CD4-positive, alpha-beta T cell treated with Interleukin-10 for 1 hour (primary cell): ENCODE data around the gene IL18R1.
A peak's percentile ranks its signal among the peaks of the same experiment; 100 is the strongest.

Experiments used
- DNase-seq: peaks from one replicate; pipeline ENCODE4 v3.0.0-alpha.2; 2020

Gene IL18R1

DNA sequence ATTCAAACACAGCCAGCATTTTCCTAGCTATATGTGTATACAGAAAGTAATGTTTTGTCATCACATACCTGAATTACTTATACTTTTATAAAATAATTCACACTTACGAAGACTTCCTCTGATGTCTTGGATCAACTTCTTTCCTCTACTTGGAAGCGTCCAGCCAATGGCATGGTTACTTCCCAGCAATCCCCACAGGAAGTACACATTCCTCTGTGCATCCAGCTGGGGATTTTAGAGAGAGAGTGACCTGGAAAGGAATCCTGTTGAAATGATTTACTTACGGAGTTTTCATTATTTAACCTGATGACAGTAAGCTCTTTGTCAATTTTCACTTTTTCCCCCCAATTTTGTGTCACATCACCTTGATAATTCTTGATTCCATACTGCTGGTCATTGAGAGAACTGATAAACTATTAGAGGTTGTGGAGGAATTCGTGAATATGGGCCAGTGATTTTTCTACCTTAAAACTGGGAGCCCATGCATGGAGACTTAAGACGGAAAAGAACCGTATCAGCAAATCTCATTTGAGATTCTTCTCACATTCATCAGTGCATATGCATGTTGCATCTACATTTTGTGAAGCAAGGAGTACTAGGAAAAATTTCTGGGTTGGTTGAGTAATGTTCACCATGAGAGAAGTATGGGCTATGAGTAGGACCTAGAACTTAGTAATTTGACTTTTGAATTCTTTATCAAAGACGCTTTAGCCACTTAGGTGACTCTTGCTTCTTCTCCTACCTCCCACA, 9.0 kb upstream of the IL18R1 start:
- DNase-seq: no peak

DNA sequence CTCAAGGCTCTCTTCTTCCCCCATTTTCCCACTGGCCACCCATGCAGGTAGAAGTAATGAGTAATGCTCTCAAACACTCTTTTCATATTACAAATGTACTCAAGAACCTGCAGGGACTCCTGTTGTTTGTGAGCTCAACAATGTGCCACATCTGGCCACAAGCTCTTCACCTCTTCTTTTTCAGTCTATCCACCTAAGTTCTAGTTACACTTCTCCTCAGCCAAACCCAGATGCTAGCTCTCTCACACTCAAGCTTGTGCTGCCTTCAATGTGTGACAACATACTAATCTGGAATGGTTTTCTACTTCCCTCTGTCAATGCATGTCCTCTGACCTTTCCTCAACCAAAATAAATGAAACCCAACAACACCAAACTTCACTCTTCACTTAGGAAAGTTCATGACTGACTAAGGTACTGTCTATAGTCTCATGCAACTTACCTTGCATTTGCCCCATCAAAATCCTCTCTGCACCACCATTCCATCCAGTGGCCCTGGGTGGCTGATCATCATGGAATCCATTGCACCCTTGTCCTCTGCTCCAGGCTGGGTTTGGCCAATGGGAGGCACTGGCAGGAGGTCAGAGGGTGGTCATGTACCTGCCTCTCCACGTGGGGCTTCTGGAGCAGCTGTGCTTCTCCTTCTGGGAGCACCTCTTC, 5.3 kb upstream of the IL18R1 start:
- DNase-seq: no peak

DNA sequence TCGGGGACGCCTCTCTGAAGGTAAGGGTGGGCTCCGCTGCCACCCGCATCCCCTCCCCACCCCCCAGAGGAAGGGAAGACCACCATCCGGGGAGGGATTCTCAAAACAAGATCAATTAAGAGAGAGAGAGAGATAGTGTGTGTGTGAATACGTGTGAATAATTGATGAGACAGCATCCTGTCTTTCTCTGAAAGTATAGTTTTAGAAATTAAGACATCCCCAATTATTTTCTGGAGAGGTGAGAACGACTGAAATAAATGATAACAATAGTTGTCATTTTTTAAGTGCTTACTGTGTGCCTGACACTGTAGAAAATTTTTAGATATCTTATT, 751 bp downstream of the IL18R1 start:
- peak; percentile 59 for DNase-seq

DNA sequence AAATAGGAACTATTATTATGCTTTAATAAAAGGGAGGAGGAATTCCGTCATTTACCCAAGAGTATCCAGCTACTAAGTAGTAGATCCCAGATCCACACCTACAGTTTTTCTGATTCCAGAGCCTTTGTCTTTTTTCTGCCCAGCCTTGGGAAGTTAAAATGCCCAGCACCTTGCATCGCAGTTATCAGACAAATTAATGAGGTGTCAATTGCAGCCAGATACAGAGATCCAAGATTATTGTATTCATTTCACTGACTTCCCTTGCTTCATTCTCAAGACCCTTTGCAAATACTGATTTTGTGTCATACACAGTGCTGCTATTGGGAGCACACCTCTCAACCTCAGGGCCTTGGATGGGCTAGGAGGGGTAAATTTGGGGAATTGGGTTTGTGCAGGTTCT, 1.1 kb downstream of the IL18R1 start:
- no peak for DNase-seq

DNA sequence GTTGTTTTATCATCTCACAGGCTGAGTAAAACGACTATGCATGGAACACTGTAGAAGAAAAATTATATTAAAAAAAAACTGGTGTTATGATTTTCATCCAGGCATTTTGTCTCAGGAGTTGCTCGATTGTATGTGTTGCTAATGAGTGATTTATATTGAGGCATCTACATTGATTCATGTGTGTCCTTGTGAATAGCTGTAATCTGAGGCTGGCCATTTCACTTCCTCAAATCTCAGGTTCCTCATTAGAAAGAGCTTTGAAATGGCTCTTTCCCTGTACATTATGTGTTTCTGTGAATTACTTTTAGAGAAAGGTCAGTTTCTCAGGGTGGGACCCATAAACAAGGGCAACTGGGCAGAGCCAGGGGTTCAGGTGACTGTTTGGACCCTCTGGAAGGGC, 2.3 kb downstream of the IL18R1 start:
- DNase-seq: no peak

DNA sequence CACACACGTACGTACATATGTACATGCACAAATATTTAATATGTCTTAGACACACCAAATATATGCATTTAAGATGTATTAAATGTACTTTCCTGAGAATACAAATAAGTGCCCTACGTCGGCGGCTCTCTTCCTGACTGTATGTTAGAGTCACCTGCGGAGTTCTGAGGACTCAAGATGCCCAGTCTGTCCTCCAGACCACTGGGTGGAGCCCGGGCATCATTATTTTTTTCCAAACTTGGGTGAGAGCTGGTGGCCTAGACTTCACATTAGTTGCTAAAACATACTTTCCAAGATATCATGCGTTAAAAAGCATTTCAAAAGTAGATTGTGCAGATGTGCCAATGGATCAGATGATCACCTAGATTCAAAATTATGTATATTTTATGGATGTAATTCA, 2.9 kb downstream of the IL18R1 start:
- peak; percentile 32 for DNase-seq

DNA sequence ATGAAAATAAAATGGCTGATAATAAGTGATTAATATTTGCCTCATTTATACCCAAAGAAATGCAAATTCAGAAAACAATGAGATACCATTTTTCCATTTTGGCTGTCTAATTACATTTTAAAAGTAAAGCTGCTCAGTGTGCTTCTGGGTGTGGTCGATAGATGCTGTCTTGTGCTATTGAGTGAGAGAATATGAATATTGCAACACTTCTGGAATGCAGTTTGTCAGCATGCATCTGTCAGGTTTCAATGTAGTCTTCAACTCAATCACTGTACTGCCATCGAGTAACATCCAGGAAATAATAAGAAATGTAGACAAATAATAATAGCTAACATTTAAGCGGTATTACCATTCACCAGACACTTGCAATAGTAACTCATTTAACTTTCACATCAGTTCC, 3.9 kb downstream of the IL18R1 start:
- no peak for DNase-seq

DNA sequence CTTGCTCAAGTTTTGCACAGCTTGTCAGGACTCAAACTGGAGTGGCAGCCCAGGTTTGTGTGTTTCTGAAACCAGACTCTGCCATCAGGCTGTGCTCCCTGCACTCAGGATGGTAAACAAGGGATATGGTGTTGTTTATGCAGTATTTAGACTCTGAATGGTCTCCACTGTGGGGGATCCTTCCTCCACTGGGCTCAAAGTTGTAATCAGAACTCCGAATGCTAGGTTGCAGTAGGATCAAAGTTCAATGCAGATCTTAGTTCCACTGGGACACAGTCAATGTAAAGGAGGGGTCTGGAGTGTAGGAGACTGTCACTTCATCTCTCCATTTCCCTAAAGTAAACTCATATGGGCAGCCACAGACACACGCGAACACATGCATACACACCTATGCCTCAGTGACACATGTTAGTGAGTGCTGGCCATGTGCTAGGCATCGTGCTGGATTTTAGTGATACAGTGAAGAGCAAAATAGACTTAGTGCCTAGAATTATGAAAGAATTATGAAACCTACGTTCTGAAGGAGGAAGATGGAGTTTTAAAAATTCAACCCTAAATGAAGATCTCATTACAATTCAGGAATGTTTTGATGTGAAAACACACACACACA, 6.1 kb downstream of the IL18R1 start:
- no peak for DNase-seq

DNA sequence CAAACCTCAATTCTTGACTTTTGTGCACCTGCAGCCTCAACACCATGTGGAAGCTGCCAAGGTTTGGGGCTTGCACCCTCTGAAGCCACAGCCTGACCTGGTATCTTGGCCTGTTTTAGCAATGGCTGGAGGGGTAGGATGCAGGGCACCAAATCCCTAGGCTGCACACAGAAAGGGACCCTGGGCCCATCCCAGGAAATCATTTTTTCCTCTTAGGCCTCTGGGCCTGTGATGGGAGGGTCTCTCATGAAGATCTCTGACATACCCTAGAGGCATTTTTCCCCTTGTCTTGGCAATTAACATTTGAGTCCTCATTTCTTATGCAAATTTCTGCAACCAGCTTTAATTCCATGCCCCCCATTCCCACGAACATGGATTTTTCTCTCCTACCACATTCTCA, 10.2 kb downstream of the IL18R1 start:
- no peak for DNase-seq

DNA sequence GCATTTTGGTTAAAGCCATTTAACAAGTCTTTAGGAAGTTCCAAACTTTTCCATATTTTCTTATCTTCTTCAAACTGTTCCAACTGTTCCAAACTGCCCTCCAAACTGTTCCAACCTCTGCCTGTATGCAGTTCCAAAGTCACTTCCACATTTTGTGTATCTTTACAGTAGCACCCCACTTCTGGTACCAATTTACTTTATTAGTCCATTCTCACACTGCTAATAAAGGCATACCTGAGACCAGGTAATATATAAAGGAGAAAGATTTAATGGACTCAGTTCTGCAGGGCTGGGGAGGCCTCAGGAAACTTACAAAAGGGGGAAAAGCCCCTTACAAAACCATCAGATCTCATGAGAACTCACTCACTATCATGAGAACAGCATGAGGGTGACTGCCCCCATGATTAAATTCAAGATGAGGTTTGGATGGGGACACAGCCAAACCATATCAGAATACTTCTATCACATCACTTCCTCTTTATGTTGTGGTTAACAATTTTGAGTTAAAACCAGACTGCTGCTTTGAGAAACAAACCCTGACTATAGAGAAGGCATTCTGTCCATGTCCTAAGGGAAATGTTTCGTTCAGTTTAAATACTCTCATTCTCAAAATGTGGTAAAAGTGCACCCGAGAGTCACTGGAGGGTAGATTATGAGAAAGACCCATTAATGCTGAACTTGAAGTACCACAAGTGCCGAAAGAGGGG, 11.0 kb downstream of the IL18R1 start:
- peak; percentile 33 for DNase-seq

DNA sequence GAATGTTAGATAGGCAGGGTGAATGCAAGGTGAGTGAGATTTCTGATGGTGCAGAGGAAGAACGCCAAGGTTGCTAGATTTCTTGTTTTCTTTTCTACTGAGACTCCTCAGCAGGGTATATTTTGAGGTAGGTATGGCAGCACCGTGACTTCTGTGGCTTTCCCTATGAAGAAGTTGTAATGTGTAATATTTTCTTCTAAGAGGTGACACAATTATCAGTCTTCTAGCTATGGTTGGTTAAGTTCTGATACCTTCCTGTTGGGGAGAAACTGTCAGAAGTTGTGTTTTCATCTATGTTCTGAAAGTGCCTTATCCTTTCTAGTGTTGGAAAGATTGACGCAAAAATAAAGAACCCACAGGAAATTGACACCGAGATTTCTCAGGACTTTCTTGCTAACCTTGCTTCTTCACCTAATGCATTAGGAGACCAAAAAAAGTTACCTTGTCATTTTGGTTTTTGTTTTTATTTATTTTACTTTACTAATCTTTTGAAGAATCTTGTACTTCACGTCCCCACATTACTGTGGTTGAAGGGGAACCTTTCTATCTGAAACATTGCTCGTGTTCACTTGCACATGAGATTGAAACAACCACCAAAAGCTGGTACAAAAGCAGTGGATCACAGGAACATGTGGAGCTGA, 11.9 kb downstream of the IL18R1 start:
- peak; percentile 50 for DNase-seq

DNA sequence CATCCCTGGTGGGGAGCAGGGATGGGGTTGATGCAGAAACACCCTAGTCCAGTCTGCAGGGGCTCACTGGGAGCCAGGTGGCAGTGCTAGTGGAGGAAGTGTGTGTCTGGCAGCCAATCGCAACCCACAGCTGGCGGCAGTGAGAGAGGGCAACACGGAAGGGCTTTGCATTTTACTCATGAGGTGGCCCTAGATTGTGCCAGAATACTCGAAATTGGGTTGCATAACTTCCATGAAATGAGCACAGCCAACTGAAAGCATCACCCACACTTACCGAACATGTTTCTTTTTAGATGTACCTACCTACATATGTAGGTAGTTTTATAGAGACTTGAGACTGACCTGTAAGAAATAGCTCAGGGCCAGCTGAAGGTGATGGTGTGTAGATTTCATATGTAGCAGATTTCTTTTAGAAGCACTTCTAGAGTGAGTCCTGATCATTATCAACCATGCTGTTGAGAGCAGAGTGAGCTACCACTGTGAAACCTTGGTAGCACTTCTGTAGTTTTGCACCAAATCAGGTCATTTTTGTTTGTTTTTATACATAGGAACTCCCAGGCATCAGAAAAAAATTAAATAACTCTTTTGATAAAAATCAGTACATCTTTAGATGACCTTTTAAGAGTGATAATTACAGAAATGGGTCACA, 13.0 kb downstream of the IL18R1 start:
- no peak for DNase-seq

DNA sequence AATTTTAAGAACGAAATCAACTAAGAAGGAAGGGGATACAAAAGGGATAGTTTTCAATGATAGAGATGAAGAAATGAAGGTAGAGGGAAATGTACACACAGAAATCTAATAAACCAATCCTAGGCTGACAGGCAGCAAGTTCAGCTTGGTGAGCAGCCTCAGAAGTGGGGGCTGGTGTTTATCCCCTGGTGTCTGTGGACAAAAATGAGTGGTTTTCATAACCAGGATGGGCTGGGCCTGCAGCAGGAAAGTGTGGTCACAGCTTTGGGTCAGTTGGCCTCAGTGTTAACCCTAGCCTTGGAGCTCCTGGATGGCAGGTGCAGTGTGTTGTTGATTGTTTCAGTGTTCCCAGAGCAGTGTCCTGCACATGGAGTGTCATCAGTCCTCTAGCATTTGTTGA, 14.3 kb downstream of the IL18R1 start:
- DNase-seq: no peak

DNA sequence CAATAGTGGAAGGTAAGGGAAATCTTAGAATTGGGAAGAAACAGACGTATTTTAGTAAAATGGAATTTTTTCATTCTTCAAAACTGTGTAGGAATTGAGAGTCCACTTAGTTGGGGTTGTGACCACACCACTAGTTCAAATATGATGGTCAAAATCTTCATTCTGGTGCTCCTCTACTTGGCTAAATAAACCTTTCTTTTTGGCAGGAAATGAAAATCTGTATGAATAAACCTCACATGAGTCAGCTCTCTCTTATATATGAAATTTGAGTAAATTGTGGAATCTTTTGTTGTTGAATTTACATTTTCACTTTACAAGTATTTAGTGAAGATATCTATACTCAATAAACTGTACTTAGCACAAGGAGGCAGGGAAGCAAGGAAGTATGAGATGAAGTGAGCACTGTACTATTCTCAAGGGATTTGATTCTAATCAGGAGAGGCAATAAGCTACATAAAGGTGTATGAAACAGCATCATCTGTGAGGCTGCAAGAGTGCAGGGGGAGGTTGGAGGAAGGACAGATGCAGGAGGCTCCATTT, 20.5 kb downstream of the IL18R1 start:
- no peak for DNase-seq

DNA sequence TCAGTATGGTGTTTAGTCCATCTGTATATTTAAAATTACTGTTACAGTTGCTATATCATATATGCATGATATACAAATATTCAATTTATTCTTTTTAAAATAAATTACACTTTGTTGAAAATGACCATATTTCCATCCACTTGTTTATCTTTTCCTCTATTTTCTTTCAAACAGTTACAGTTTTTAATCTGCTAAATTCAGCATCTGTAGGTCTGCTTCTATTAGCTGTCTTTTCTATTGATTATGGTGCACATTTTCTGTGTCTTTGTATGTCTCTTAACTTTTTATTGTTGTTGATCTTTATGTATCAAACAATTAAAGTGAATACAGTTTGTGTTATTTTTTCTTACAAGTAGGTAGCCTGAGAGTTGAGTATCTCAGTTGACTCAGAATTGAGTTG, 28.1 kb downstream of the IL18R1 start:
- no peak for DNase-seq

DNA sequence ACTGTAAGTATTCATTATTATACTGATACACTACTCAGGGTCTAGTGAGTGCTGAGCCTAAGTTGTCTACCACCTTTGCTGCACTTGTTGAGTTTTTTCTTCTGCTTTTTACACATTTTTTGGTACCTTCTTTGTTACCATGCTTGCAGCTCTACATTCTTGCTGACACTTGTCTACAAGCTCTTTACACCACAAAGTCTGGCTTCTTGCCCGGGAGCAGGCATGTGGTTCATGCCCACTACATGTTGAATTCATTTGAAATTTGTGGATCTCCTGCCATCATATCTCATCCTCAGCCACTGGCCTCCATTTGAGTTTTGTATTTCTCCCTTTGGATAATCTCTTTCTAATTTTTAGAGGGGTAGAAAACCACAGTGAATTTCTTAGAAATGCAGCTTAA, 29.9 kb downstream of the IL18R1 start:
- DNase-seq: no peak

DNA sequence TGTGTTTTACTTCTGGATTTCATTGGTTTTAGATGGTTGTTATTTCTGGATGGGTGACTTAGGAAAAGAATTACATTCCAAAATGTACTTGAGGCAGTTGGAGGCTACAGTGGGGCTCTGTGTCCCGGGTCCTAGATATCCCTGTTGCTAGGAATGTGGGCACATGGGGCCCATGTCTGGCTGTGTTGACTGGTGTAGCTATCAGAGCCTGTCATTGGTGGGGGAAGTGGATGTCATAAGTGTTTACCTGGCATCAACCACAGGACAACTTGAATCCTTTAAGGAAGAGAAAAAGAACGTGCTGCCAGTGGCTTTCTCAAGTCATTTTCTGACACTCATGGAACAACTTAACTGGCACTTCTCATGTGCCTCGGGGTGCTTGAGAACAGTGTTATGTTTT, 30.4 kb downstream of the IL18R1 start:
- no peak for DNase-seq

DNA sequence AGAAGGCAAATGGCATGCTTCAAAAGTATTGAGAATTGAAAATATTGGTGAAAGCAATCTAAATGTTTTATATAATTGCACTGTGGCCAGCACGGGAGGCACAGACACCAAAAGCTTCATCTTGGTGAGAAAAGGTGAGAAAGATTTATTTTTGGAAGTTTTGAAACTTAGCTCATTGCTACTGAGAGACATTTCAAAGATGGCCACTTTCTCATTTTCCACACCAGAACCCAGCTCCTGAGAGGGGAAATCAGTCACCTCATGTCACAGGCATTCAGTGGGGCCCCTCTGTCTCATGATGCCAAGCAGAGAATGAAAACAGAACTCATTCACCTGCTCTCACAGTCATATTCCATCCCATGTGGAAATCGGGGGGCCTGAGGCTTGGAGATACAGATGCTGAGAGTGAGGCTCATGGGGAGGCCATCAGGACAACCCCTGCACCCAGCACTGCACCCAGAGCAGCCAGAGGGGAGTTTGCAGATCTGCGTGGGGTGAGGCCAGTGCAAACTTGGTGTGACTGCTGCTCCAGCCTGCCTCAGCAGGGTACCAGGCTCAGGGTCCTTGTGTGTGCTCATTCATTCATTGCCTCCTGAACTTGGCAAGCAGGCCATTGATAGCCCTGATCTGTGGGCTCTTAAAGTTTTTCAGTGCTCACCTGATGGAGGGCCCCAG, 31.4 kb downstream of the IL18R1 start:
- no peak for DNase-seq

DNA sequence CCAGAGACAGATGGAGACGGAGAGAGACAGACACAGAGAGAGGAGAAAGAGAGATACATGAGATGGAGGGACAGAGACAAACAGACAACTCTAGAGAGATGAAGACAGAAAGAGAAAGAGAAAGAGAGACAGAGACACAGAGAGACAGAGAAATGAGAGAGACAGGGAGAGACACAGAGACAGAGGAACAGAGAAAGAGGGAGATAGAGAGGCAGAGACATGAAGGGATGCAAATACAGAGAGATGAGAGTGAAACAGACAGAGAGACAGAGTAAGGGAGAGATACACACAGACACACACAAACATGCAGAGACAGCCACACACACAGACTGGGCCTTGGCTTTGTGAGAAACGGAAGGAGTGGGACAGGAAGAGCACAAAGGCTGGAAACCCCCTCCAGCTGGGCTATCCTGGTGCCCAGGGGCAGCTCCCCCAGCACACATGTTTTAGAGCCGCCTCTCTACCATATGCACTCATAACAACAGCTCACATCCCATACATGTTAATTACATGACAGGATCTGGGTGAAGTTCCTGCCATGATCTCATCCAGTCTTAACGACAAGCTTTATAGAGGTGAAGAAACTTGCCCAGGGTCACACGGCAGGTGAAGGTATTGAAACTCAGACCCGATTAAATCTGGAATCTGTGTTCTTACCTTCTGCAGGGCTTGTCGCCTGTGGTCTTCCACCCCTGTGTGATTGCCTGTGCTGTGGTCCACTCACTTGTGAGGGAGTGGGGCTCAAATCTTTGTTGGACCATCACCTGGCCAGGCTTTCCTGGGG, 32.4 kb downstream of the IL18R1 start:
- no peak for DNase-seq

DNA sequence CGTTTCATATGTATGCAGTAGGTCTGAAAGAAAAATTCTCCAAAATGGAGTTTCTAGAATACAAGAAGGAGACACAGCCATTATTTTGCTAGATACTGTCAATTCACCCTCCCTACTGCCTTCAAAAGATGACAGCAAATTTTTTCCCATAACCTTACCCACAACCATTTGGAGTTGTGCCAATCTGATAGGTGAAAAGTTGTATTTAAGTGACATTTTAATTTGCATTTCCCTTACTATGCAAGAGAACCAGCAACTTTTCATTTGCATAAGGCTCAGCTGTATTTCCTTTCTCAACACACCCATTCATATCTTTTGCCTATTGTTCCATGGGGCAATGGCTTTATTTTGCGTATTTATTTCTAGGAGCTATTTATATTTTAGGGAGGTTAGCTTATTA, 36.0 kb downstream of the IL18R1 start:
- DNase-seq: peak; percentile 62

DNA sequence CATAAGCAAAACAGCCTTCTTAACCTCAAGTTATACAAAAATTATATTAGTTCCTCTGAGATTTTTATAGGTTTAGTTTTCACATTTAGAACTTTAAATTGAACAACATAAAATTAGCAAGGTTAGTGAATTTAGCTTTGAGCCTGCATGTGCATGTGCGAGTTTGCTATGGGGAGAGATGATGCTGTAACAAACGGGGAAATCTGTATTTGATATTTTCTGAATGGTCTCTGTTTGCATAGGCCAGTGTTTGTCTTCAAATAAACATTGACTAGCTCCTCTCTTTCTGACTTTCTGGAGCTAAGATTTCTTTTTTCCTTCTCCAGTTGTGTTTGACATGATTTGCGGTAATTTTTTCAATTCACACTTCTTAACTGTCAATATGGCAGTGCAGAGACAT, 36.5 kb downstream of the IL18R1 start:
- DNase-seq: no peak
